ENCODE measurements around the gene TM4SF18.

DNA sequence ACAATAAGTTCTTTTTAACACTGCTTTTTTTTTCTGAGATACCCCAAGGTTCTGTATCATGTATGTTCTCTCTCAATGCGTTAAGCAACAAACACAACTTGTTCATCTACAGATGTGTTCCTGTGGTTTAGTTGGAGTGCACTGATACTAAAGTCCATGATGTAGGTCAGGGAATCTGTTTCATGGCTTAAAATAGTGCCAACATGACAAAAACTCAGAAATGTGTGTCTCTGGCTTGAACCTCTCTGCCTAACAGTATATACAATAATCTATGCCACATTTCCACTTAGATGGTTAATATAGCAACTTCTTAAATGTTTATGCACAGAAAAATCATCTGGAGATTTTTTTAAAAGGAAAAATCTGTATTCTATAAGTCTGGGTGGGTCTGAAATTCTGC is 51.1 kb downstream of the TM4SF18 start:
- no peak for TF ChIP-seq EZH2 (IDR thresholded peaks at IDR 0.05; ENCODE audit: low read length)
- TF ChIP-seq, protein P1, sequence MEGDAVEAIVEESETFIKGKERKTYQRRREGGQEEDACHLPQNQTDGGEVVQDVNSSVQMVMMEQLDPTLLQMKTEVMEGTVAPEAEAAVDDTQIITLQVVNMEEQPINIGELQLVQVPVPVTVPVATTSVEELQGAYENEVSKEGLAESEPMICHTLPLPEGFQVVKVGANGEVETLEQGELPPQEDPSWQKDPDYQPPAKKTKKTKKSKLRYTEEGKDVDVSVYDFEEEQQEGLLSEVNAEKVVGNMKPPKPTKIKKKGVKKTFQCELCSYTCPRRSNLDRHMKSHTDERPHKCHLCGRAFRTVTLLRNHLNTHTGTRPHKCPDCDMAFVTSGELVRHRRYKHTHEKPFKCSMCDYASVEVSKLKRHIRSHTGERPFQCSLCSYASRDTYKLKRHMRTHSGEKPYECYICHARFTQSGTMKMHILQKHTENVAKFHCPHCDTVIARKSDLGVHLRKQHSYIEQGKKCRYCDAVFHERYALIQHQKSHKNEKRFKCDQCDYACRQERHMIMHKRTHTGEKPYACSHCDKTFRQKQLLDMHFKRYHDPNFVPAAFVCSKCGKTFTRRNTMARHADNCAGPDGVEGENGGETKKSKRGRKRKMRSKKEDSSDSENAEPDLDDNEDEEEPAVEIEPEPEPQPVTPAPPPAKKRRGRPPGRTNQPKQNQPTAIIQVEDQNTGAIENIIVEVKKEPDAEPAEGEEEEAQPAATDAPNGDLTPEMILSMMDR (optimal IDR thresholded peaks at IDR 0.05 in 1 of 3, IDR thresholded peaks at IDR 0.05 in 1 of 3, conservative IDR thresholded peaks at IDR 0.05 in 1 of 3; ENCODE audit: extremely low read depth in 1 of 3, insufficient read depth in 2 of 3, low read length in 3 of 3): no peak
